GM11168 (cell line): ENCODE measurements around the gene PRND.
"Not testable (repeated sequence)": the region's sequence is repeated elsewhere in the genome, so short reads cannot be mapped to it uniquely, and the experiment has no call there.

Source experiments
- in situ Hi-C: fragments of 300-500 bp; cut with MboI; formaldehyde crosslinking; loops from one replicate; pipeline ENCODE4 v1.12.0; 2022; ENCODE audit warnings: low sequenced_read_pairs; ENCODE audit not compliant: unreplicated experiment

Gene PRND

GRCh38 chr20:4706941-4707340, 14.8 kb upstream of the PRND start:
- in situ Hi-C loops: not testable (repeated sequence)

DNA sequence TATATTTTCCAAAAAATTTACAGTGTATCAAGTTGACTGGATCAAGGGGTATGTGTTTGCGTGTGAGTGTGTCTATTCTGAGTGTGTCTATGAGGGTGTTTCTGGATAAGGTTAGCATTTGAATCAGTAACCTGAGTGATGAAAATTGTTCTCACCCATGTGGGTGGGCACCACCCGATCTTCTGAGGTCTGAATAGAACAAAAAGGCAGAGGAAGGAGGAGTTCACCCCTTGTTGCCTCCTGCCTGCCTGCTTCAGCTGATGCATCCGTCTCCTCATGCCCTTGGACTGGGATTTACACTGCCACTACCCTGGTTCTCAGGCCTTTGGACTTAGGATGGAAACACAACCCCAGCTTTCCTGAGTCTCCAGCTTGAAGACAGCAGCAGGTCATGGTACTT, 13.7 kb upstream of the PRND start:
- in situ Hi-C loops: no loop called here

GRCh38 chr20:4708856-4709255, 12.9 kb upstream of the PRND start:
- in situ Hi-C loops: no loop called here

DNA sequence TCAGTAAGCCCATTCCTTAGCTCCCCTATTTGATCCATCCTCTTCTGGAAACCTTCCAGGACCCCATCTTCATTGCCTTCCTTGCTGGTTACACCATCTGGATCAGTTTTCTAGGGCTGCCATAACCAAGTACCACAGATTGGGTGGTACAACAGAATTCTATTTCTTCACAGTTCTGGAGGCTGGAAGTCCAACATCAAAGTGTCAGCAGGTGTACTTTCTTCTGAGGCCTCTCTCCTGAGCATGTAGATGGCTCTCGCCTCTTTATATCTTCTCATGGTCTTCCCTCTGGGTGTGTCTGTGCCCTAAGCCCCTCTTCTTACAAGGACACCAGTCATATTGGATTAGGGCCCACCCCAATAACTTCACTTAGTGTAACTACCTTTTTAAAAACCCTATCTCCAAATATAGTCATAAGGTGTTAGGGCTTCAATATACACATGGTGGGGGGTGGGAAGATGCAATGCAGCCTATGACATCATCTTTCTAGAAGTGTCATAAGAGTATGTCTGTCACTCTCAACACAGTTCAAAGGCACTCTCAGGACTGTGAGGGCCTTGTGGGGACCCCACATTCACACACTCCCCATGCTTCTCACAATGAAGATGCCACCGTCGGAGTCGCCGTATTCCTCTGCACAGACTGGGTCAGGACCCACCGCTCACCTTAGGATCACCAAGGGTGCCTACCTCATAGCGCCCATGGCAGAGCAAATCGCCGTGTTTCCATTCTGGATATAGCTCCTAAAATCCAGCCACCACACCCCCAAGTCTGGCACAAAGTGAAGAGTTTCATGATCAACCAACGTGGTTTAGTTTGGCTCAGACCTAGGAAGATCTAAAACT, 12.2 kb upstream of the PRND start:
- in situ Hi-C loops: no loop called here

DNA sequence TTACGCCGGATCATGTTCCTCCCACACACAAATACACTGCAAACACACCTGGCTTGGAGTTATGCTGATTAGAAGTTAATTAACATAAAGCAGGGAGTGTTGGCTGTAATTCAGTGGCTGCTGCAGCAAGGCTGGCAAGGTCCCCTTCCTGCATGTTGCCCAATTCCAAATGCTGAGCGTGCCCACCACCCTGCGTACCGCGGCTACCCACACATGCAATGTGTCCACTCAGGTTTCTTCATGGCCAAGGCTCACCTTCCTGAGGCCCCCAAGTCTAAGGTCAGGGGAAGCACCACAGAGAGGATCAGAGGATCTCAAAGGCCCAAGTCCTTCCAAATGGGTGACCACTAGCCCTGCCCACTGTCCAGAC, 11.6 kb upstream of the PRND start:
- in situ Hi-C loops: no loop called here

DNA sequence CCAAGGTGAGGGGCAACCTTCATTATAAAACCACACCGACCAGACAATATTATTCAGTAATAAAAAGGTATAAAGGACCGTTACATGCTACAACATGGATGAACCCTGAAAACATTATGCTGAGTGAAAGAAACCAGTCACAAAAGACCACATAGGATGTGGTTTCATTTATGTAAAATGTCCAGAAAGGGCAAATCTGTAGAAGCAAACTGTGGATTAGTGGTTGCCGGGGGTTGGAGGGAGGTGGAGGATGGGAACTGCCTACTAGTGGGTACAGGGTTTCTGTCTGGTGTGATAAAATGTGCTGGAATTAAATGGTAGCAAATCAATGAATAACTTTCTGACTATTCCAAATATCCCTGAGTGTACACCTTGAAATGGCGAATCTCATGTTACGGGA, 10.2 kb upstream of the PRND start:
- in situ Hi-C loops: no loop called here

GRCh38 chr20:4713401-4713800, 8.3 kb upstream of the PRND start:
- in situ Hi-C loops: no loop called here

GRCh38 chr20:4714818-4715217, 6.9 kb upstream of the PRND start:
- in situ Hi-C loops: loop anchor here (5.0 kb wide), 1 partner anchor 108 kb away; no protein-coding TSS in a partner anchor

- in situ Hi-C loops: loop anchor here (5.0 kb wide), 1 partner anchor 111 kb away; no protein-coding TSS in a partner anchor
Observed at GRCh38 chr20:4717816-4718570, 3.7 kb upstream of the PRND start.

- in situ Hi-C loops: loop anchor here (5.0 kb wide), 1 partner anchor 112 kb away; no protein-coding TSS in a partner anchor
Observed at GRCh38 chr20:4719190-4719589, 2.5 kb upstream of the PRND start.

DNA sequence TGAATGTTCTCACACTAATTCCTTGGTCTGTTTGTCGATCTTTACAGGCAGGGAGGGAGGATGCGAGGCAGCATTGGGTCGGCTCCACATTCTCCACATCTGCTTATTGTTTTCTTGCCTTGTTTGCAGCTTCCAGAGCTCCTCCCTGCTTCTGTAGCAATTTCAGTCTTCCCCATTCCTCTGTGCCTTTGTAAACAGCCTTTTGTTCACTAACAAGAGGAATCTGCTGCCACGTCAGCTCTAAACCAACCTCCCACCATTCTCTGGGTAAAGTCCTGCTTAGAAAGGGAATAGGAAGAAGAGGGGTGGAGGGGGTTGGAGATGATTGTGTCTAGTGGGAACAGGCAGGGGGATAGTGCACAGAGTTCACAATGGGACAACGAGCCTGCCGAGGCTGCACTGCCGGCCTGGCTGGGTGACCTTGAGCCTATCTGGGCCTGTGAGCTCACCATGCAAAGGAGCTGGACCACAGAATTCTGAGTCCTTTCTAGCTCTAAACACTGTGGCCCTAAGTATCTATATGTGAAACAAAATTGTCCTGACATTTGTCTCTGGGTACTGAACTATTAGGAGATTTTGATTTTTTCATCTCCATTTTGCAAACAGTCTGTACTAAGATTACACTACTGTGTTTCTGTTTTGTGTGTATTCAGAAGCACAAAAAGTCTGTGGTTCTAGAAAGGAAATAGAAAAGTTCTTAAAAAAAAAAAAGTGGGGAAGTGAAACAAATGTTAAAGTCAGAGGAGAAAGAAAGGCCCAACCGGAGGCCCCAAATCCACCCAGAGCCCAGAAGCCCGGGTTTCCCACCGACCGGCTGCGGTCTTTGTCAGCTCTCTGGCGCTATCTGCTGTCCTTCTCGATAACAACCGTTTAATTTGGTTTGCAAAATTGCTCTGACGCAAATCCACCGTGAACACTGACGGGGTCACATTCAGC, 1.4 kb upstream of the PRND start:
- in situ Hi-C loops: loop anchor here (10.0 kb wide), 1 partner anchor 1006 kb away; the partner anchor contains the start of gene SIGLEC1

GRCh38 chr20:4720977-4721349, 746 bp upstream of the PRND start:
- in situ Hi-C loops: loop anchor here (10.0 kb wide), 1 partner anchor 1006 kb away; the partner anchor contains the start of gene SIGLEC1

- in situ Hi-C loops: loop anchor here (10.0 kb wide), 1 partner anchor 1008 kb away; the partner anchor contains the start of gene SIGLEC1
Observed at GRCh38 chr20:4722571-4722970, 862 bp downstream of the PRND start.

DNA sequence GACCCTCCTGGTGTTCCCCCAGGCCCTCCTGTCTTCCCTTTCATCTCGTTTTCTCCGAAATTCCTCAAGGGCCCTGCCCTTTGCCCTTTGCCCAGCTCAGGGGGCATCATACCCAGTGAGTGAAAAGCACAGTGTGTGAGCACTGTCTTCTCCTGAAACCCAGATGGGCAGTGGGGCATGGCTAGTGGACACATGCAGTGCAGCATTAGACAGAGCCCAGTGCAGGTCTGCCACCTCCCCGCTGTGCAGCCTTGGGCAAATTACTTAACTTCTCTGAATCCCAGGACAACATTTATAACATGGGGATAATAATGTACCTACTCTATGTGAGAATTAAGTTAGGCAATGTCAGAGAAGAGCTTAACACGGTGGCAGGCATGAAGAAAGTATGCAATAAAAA, 1.3 kb downstream of the PRND start:
- in situ Hi-C loops: loop anchor here (10.0 kb wide), 1 partner anchor 1008 kb away; the partner anchor contains the start of gene SIGLEC1

GRCh38 chr20:4723553-4723952, 1.8 kb downstream of the PRND start:
- in situ Hi-C loops: loop anchor here (10.0 kb wide), 1 partner anchor 1009 kb away; the partner anchor contains the start of gene SIGLEC1

DNA sequence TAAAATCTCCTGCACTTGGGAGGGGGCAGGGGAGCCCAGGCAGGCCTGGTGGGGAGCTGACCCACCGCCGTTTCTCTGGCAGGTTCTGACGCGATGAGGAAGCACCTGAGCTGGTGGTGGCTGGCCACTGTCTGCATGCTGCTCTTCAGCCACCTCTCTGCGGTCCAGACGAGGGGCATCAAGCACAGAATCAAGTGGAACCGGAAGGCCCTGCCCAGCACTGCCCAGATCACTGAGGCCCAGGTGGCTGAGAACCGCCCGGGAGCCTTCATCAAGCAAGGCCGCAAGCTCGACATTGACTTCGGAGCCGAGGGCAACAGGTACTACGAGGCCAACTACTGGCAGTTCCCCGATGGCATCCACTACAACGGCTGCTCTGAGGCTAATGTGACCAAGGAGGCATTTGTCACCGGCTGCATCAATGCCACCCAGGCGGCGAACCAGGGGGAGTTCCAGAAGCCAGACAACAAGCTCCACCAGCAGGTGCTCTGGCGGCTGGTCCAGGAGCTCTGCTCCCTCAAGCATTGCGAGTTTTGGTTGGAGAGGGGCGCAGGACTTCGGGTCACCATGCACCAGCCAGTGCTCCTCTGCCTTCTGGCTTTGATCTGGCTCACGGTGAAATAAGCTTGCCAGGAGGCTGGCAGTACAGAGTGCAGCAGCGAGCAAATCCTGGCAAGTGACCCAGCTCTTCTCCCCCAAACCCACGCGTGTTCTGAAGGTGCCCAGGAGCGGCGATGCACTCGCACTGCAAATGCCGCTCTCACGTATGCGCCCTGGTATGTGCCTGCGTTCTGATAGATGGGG, 3.0 kb downstream of the PRND start:
- in situ Hi-C loops: loop anchor here (10.0 kb wide), 1 partner anchor 1010 kb away; the partner anchor contains the start of gene SIGLEC1

GRCh38 chr20:4725263-4725550, 3.5 kb downstream of the PRND start:
- in situ Hi-C loops: loop anchor here (10.0 kb wide), 1 partner anchor 1010 kb away; the partner anchor contains the start of gene SIGLEC1

GRCh38 chr20:4726710-4727397, 5.1 kb downstream of the PRND start:
- in situ Hi-C loops: loop anchor here (10.0 kb wide), 1 partner anchor 1012 kb away; the partner anchor contains the start of gene SIGLEC1
